Right lung (tissue), 10 donors: Measurements from ENCODE around the gene FRMD7. TPM values are rescaled to one million over a fixed set of nuclear protein-coding genes. Genes with fewer than 3 reads are reported as not detected.
"Not testable (repeated sequence)": the region's sequence is repeated elsewhere in the genome, so short reads cannot be mapped to it uniquely, and the experiment has no call there.

Source experiments
- DNase-seq, 2 donors: peaks; one replicate each; pipeline ENCODE4 v3.0.0-alpha.2; 2013
- long read RNA-seq, 8 donors: transcript quantifications; one replicate each; lab custom pipeline, GENCODE V29; 2026
- polyA plus RNA-seq, 5 donors: library from polyadenylated mRNA; unstranded; fragments of 120-200 nt; gene quantifications; one replicate each; pipeline versions ENCODE4 v1.2.1 to v1.2.3, GENCODE V29; 2013; ENCODE audit warnings: inconsistent platforms in 1 of 5, low replicate concordance in 1 of 5; ENCODE audit not compliant: insufficient read length in 5 of 5, insufficient read depth in 1 of 5

Gene FRMD7, protein sequence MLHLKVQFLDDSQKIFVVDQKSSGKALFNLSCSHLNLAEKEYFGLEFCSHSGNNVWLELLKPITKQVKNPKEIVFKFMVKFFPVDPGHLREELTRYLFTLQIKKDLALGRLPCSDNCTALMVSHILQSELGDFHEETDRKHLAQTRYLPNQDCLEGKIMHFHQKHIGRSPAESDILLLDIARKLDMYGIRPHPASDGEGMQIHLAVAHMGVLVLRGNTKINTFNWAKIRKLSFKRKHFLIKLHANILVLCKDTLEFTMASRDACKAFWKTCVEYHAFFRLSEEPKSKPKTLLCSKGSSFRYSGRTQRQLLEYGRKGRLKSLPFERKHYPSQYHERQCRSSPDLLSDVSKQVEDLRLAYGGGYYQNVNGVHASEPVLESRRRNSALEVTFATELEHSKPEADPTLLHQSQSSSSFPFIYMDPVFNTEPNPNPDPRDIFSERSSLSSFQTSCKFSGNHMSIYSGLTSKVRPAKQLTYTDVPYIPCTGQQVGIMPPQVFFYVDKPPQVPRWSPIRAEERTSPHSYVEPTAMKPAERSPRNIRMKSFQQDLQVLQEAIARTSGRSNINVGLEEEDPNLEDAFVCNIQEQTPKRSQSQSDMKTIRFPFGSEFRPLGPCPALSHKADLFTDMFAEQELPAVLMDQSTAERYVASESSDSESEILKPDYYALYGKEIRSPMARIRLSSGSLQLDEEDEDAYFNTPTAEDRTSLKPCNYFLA
- not detected for polyA plus RNA-seq
- long read RNA-seq, donor 1 = 0 reads
- long read RNA-seq, donor 2 = 0 reads
- long read RNA-seq, donor 3 = 0 reads
- long read RNA-seq, donor 4 = 0 reads
- long read RNA-seq, donor 5 = 0 reads
- long read RNA-seq, donor 6 = 0 reads
- long read RNA-seq, donor 7 = 0 reads
- long read RNA-seq, donor 8 = 0 reads

DNA sequence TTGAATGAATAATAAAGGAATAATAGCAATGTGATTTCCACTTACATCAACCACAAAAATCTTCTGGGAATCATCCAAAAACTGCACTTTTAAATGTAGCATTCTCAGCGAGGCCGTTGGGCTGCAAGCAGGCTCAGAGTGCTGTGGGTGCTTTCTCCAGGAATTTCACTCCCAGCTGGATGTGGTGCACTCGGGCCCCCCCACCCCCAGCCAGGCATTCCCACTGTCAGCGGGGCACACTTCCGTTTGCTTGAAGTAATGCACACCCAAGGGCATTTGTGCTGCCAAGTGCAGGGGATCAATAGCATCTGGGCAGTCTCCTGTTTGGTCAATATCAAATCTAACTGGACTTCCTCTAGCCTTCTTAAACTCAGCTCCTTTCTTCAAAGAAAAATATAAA, at the start of gene FRMD7:
FRMD7 (minus strand) TSS at position 278 of the 400 bp plus-strand sequence; CDS start at position 102, 176 bp downstream.
- no peak for DNase-seq

DNA sequence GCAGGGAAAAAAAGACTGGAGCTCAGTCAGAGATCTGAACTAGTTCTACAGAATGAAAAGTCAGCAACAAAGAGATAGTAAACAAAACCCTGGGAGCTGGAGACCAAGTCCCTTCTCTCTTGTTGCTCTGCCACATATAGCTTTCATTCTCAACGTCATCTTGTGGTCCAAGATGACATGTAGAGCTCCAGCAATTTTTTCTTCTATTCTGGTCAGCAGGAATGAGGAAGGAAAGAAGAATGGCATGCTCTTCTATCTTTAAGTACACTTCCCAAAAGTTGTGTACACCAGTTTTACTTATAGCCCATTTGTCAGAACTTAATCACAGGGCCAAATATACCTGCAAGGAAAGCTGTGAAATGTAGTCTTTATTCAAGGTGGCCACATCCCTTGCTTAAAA, 45.8 kb upstream of the FRMD7 start:
- DNase-seq = no peak

DNA sequence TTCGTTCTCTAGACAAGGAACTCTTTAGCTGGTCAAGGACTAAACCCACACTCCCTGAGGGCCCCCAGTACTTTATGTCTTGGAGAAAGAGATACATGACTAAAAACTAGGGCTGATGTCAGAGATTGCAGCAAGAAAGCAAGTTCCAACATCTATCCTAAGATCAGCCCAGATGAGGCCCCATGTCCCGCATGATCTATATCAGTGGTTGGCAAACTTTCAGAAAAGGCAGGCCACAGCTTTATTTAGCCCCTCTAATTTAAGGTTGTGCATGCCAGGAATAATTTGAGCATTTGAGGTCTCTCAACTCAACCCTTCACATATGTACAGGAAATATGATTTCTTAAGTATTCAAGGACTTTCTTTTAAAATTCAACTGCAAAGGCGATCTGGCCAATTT, 44.1 kb upstream of the FRMD7 start:
- no peak for DNase-seq

DNA sequence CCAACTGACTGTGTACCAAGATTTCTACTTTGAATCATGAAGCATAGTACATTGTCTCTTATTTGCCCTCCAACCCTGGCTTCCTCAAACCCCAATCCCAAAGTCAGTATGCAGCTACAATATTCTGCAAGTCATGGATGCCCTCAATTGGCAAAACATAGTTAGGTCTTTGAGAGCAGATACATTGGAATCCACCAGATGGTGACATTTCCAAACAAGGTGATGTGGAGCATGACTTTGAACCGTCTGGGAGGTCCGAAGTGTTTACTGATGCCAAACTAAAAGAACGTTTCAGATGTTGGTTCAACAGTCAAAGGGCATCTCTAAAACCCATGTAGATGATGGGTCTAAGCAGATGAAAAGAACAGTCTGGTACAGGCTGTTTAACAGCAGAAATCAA, 43.7 kb upstream of the FRMD7 start:
- DNase-seq = no peak

DNA sequence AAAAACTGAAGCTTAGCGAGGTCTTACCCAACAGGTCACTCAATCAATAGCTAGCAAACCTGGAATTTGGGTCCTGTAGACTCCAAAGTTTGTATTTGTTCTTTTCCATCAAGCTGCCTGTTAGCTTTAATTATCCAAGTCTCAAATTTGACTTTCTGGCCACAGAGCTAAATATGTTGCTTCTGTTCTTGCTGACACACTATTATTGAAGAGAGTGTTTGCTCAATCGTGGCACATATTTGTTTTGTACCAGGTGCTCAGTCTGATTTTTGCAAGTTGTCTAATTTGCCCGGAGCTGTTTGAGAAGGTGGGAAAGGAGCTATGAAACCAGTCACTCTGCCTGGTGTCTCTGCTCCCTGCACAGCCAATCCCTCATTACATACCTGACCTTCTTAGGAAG, 41.7 kb upstream of the FRMD7 start:
- DNase-seq = no peak

DNA sequence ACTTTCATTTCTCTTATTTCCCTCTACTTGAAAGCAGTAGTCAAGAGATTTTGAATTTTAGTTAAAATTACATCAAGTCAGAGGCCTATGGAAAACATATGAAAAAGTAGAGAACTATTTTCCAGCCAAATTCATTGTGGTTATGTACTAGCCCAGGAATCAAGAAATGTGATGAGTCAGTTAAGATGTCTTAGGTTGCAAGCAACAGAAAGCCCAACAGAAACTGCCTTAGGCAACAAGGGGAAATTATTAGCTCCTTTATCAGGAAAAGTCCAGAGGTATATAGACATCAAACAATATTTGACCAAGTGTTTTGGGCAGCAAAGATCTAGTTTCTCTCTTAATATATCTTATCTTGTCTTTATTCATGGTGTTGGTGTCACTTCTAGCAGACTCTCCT, 37.8 kb upstream of the FRMD7 start:
- no peak for DNase-seq

DNA sequence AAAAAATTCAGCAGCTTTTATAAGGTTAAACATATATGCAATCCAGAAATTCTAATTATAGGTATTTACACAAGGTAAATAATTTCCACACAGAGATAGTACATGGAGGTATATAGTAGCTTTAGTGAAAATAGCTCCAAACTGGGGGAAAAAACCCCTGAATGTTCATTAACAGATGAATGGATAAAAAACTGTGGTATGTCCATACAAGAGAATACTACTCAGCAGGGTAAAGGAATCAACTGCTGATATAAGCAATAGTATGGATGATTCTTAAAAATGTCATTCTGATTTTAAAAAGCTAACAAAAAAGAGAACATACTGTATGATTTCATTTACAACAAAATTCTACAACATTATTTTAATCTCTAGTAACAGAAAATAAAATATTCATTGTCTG, 37.2 kb upstream of the FRMD7 start:
- no peak for DNase-seq

DNA sequence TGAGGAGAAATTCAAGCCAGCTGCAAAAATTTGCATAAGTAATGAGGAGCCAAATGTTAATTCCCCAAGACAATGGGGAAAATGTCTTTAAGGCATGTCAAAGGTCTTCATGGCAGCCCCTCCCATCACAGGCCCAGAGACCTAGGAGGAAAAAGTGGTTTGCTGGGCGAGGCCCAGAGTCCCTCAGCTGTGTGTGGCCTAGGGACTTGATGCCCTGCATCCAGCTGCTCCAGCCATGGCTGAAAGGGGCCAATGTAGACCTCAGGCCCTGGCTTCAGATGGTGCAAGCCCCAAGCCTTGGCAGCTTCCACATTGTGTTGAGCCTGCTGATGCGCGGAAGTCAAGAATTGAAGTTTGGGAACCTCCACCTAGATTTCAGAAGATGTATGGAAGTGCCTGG, 35.3 kb upstream of the FRMD7 start:
- not testable (repeated sequence) for DNase-seq

DNA sequence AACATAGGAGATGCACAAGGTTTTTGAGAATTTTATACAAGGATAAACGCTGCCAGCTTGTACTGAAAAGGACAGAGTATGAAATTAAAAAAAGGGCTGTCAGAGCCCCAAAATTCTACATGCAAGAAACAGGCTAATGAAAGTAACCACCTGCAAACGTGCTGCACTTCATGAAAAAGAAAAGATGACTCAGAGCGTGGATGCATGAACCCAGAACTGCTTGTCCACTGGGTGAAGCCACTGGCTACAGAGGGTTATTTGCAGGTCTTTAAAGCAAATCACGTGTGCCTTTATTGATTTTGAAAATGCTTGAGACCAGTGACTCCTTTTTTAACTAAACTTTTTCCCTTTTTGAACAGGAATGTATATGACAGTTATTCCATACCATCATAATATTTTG, 25.3 kb upstream of the FRMD7 start:
- no peak for DNase-seq

DNA sequence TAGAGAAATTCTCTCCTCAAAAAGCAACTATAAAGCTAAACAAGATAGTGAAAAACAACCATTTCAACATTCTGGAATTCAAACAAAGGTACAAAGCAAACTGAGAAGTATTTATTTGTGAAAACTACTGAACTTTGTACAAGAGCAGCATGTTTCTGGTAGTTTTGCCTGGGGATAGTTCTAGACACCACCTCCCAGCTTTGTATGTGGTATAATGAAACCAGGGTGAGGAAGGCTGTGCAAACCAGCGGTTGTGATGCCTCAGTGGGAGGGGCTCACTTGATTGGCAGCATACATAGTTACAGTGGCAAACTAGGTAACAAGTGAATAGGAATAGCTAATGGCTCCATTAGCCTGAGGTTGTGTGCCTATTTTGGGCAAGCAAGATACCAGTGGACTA, 18.6 kb upstream of the FRMD7 start:
- DNase-seq = no peak

DNA sequence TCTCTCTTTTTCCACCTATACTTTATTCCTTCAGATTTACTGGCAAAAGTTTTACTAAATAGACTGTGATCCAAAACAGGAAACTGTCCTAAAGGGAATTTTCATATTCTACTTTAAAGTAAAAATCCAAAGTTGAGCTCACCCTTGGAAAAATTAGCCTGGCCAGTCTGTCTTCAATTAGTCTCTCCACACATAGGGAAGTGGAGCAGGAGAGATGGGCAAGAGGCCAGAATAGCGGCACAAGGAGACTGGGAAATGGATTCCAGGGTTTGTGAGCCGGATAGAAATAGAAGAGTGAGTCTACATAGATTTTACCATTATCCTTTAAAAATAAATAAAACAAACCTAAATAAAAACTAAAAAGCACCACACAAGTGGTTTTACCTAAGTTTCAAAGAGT, 16.2 kb upstream of the FRMD7 start:
- DNase-seq = no peak

DNA sequence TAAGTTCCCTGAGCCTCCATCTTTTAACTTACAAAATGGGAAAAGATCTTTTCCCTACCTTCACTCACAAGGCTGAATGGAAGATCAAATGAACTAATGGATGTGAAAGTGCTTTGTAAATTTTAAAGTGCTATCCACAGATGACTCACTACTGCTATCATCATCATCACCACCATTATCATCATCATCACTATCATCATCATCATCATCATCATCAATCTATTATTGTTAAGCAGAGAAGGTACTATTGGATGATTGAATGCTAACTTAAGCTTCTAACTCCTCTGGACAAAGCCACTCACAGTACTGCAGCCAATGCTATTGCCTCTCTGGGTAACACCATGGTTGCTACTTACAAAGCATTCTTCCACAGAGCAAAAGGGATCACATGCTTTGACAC, 1.9 kb downstream of the FRMD7 start:
- DNase-seq = no peak

DNA sequence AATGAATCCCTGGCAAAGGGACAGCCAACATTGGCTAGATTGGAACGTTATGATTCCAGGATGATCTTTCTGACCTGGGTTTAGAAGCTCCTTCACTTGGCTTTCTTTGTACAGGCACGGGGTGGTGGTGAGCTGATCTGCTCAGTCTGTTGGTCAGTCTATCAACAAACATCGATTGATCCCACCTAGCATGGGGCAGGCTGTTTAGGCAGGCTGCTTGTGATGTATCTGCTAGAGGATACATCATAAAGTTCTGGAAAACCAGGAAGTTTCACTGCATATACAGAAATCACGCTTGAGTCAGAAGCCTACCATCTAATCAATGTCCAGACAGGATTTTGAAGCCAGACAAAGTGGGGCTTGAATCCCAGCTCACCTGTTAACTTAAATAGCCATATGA, 6.9 kb downstream of the FRMD7 start:
- DNase-seq = no peak

DNA sequence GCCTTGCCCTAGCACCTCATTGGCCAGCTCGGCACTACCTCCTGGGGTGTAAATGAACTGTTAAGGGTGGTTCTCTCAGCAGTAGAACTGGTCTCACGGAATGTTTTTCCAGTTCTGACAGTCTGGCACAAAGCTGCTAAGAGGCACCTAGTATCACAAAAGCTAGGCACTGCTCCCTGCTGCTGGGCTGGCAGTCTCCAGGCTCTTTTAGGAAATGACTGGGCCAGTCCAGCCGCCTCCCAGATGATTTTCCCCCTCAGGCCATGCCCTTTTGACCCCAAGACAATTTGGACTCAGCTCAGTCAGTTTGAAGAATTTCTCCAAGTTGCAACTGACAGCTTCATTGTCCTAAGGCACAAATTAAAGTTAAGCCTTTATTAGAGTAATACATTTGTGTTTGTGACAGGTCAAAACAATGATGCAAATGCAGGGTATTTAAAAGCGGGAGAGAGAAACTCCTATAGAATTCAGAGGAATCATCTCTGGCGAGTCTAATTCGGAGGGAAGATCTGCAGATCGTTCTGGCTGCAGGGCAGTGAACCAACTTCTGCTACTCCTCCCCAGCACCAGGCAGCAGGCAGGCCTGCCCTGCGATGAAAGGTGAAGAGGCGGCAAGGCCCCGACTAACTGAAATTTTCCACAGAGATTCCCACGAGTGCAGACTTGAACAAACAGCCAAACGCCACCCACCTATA, 7.9 kb downstream of the FRMD7 start:
- DNase-seq = no peak

DNA sequence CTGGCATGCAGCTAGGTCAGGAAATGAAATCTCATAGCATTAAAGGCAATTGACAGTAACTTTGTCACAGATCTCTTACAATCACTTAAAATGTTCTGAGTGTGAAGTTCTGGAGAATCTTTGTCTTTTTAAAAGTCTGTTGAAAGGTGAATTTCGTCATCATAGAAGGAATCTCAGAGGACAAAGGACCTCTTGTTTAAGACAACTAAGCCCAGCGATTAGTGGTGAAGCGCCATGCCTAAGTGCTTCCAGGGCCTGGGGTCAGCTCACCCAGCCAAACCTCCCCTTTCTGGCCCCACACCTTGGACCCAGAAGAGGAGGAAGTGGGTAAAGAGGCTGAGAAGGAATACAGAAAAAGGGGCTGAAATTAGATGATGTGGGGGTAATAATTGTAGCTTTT, 8.5 kb downstream of the FRMD7 start:
- DNase-seq = no peak

DNA sequence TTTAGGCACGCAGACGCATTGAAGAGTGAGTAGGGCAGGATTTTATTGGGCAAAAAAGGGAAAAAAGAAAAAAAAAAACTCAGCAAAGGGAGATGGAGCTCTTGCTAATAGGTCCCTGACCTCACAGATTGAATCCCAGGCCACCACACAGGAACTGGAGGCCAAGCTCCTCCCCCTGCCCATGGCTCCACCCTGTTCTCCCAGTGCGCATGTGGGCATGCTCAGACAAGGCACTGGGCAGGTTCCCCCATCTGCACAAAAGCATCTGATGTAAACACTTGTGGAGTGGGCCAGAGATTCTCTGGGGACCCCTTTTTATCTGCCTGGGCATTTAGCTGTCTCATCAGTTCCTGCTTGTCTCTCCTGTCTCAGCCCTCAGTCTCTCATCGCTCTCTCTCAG, 9.5 kb downstream of the FRMD7 start:
- no peak for DNase-seq

DNA sequence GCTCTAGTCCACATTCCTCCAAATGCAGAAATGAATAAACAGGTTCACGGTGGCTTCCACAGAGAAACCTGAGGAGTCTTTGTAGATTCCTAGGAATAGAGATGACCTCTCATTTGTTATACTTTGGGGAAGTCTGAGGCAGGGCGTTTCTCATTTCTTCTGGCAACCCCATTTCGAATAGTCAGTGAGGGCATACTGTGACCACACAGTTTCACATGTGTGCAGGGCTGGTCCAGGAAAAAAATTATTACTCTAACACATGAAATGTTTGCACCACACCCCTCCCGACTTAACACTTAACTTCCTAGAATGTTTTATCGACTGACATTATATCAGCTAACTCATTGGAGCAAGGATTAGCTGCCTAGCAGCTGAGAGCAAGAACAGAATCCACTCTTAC, 12.0 kb downstream of the FRMD7 start:
- no peak for DNase-seq

DNA sequence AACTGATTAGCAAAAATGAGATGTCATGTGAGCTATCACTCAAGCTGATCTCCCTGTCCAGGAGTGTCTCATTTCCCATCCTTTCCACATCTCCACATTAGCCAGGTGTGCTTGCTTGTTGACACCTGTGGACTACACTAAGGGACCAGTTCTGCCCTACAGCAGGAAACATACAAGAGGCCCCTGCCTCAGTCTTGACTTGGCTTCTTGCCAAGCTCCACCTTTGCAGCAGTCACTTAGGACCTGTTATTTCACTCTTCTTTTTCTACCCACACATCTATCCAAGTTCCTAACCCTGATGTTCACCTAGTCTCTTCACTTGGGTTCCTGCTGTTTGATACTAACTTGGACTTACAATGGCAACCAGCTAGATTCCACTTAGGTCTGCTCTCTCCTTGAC, 13.2 kb downstream of the FRMD7 start:
- DNase-seq = no peak

DNA sequence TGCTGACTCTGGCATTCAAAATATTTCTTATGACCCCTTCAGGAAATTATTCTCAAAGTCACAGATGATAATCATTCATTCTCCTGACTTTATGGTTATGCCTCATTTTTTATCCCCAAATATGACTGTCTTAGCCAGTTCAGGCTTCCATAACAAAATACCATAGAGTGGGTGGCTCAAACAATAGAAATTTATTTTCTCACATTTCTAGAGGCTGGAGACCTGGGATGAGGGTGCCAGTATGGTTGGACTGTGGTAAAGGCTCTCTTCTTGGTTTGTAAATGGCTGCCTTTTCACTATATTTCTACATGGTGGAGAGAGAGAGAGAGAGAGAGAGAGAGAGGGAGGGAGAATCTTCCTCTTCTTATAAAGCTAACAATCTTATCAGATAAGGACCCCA, 20.5 kb downstream of the FRMD7 start:
- DNase-seq = no peak

DNA sequence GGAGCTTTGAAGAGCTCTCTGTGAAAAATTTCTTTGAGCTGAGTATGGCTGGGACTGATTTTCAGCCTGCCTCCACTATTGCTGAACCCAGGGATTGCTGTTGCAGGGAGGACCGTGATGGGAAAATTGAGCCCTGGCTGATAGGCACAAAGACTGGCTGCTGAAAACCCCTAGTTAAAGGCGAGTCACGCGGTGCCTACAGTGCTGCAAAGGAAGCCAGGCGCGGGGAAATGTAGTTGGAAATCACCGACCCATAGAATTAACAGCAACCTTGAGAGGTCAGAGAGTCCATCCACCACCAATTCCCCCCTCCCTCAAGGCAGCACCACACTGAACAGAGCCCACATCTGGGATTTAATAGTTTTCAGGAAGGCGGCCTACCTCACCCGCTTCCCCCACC, 26.0 kb downstream of the FRMD7 start:
- DNase-seq = no peak

DNA sequence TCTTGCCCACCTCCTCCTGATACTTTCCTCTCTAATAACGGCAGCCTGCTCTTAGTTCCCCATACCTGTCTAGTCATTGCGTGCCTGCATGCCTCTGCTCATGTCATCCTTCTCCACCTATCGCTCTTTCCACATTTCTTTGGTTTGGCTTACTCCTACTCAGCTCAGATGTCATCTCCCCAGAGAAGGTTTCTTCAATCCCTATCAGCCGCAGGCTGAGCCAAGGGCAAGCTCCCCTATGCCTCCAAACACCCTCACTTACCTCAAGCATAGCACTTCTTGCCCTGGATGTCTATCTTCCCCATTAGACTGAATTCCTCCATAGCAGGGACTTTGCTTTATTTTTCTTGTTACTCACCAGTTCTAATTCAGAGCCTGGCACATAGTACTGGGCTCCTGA, 26.6 kb downstream of the FRMD7 start:
- no peak for DNase-seq

DNA sequence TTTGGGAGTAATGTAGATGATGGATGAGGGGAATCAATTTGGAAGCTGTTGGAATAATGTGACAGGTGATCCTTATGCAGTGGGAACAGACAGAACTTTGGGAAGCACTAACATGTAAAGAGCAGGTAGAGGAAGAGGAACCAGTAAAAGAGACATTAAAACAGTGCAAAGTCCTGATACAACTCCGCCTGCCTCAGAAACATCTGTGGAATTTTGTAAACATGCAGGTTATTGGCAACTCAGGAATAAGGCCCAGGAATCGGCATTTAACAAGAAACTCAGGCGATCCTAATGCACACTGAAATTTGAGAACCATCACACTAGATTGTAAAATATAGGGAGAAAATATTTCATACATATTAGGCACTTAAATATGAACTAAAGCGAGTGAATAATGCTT, 29.1 kb downstream of the FRMD7 start:
- not testable (repeated sequence) for DNase-seq

DNA sequence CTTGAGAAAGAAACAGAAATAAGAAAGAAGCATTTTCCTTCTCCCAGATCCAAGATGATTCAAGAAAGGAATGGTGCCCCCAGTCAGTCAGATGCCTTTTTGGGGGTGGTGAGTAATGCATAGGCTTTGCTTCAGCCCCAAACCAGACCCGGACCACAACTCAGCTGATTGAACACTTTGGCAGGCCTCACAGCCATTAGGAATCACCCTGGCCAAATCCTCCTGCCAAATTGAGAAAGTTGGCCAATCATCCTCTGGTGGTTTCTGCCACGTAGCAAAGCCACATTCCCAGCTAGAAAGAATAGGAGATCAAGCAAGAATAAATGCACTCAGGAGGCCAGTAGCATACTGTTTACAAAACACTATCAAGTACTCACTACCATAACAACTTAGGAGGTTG, 33.7 kb downstream of the FRMD7 start:
- no peak for DNase-seq
